Cardiac ventricle fibroblast (primary cell): ENCODE results near the gene MYO1G. TPM values are rescaled to one million over a fixed set of nuclear protein-coding genes. Genes with fewer than 3 reads are reported as not detected.

Source experiments
- total RNA-seq: library from RNA; depleted of rRNA; stranded (reverse); fragments of >200 nt; gene quantifications from 2 replicates; pipeline ENCODE4 v1.2.3, GENCODE V29; 2015

The MYO1G gene
- total RNA-seq: not detected in 2 replicates

DNA sequence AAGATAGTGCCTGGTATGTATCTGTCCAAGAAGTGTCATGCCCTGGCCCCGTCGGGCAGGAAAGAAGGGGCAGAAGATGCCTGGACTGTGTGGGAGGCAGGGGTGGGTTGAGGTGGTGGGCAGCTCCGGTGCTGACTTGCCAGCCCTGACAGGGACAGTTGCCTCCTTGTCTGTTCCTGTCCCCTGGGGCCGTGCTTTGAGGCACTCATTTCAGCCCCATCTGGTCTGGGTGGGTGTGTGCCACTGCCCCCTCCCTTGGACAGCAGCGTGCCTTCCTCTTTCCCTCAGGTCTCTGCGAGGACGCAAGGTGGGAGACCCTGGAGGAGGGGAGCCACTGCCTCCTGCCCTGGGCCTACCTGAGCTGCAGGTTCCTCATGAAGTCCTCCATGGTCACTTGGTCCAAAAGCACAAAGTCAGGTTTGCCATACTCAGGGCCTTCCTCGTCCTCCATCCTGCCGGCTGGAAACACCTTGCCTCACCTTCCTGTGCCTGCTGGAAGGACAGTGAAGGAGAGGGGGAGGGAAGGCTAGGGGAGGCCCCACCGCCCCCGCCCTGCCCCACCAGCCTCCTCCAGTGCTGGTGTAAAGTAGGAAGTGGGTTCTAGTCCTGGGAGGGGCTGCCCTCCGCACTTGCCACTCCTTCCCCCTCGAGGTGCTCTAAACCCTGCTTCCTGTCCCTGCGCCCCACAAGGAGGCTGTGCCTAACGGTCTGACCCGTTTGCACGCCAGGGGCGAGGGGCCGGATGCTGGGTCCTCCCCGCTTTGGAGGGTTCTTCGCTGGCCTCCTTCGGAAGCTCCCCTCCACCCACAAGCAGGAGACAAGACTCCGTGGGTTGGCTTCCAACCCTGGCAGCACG, at the start of gene MYO1G:
TSS of gene MYO1G (minus strand) at position 505 of the 856 bp plus-strand sequence. CDS start at position 451, 54 bp downstream.

DNA sequence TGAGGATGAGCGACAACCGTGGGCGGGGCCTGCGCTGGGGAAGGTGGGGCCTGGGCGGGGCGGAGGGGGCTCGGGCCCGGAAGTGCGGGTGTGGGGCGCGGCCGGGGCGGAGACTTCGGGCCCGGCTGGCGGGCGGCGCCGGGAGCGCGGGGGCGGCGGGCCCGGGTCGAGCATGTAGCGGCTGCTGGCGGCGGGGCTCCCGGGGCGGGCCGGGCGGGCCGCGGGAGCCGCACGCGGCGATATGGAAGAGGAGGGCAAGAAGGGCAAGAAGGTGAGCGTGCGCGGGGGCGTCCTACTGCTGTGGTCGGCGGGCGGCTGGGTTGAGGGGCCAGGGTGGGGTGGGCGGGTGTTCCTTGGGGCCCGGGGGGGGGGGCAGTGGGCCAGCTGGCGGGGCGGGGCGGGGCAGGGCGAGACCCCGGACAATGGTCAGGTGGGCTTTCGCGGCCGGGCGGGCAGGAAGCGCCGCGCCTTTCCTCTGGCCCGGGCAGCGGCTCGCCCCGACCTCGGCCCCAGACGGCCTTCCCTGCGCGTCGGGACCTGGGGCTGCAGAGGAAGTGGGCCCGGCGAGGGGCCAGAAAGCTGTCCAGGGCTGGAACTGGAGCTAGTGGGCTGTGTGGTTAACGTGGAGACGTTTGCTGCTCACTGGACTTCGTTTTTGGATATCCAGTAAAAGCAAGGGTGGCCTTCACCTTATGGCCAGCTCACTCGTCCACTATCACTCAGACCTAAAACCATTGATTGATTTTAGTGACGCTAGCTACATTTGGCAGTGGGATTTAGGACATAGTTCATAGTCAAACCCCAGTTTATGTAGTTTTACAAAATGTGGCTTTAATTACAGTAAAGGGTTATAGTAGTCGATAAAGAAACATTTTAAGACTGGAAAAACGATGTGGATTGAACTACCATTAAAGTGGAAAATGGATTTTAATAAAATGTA, 21.5 kb upstream of the MYO1G start, which contains the start of gene CCM2:
TSS of gene CCM2 (plus strand) at position 109 of the 940 bp plus-strand sequence. CDS start at position 242, 133 bp downstream.

Other genes with a start within 250 kb of the MYO1G start
- 9.0 and 11.2 TPM in 2 replicates for gene ZMIZ2, start 230.2 kb downstream of the MYO1G start, total RNA-seq
- gene PPIA, start 182.3 kb downstream of the MYO1G start, total RNA-seq: 1,805 and 1,884 TPM in 2 replicates
- 80.1 and 89.7 TPM in 2 replicates for gene H2AZ2, start 130.9 kb downstream of the MYO1G start, total RNA-seq
- 12.5 and 15.1 TPM in 2 replicates for gene PURB, start 93.5 kb downstream of the MYO1G start, total RNA-seq
- gene CCM2, start 21.2 kb upstream of the MYO1G start, total RNA-seq: 35.7 and 39.7 TPM in 2 replicates
- gene NACAD, start 110.0 kb upstream of the MYO1G start, total RNA-seq: 1.7 TPM in 2 replicates
- gene TBRG4, start 132.7 kb upstream of the MYO1G start, total RNA-seq: 27.6 and 30.0 TPM in 2 replicates
- not detected in 2 replicates for gene RAMP3, start 178.8 kb upstream of the MYO1G start, total RNA-seq